HepG2 (cell line): ENCODE results near the gene SLA2. TPM values are rescaled to one million over a fixed set of nuclear protein-coding genes. Genes with fewer than 3 reads are reported as not detected.

Source experiments
- HNF4G ChIP-seq, 2 experiments: sonication (generic) in 1 of 2; formaldehyde crosslinking in 1 of 2; IDR thresholded peaks; 2 replicates each; pipeline versions ENCODE4 v1.4.0 to v1.6.1; 2011 to 2020; ENCODE audit warnings: borderline replicate concordance in 2 of 2, low read depth in 2 of 2, mild to moderate bottlenecking in 2 of 2, low read length in 1 of 2, missing genetic modification reagents in 1 of 2, moderate library complexity in 1 of 2
- KMT2A ChIP-seq: sonication (generic); formaldehyde crosslinking; IDR thresholded peaks from 2 replicates; pipeline ENCODE4 v1.4.0; 2020; ENCODE audit warnings: missing genetic modification reagents
- TBX2 ChIP-seq: sonication (generic); formaldehyde crosslinking; IDR thresholded peaks from 2 replicates; pipeline ENCODE4 v1.5.0; 2020; ENCODE audit warnings: missing genetic modification reagents, mild to moderate bottlenecking, borderline replicate concordance
- ZNF207 ChIP-seq: fragments of 450-650 bp; IDR thresholded peaks from 2 replicates; pipeline ENCODE4 v1.6.1; 2016; ENCODE audit warnings: antibody characterized with exemption, borderline replicate concordance
- ZNF224 ChIP-seq: sonication (generic); formaldehyde crosslinking; IDR thresholded peaks from 2 replicates; pipeline ENCODE4 v1.5.0; 2020; ENCODE audit warnings: mild to moderate bottlenecking, missing genetic modification reagents
- ZNF550 ChIP-seq: sonication (generic); formaldehyde crosslinking; IDR thresholded peaks from 2 replicates; pipeline ENCODE4 v1.4.0; 2020; ENCODE audit warnings: mild to moderate bottlenecking, missing genetic modification reagents, borderline replicate concordance
- ZNF616 ChIP-seq: sonication (generic); formaldehyde crosslinking; IDR thresholded peaks from 2 replicates; pipeline ENCODE4 v1.5.0; 2020; ENCODE audit warnings: low read depth, mild to moderate bottlenecking, missing genetic modification reagents
- ZNF775 ChIP-seq: sonication (generic); formaldehyde crosslinking; IDR thresholded peaks from 2 replicates; pipeline ENCODE4 v1.4.0; 2020; ENCODE audit warnings: missing genetic modification reagents, mild to moderate bottlenecking, moderate library complexity, borderline replicate concordance
- ZNF788 ChIP-seq: sonication (generic); formaldehyde crosslinking; IDR thresholded peaks from 2 replicates; pipeline ENCODE4 v1.5.0; 2020; ENCODE audit warnings: mild to moderate bottlenecking, missing genetic modification reagents, borderline replicate concordance
- polyA plus RNA-seq, 8 experiments: library from polyadenylated mRNA; depleted of rRNA in 3 of 8; stranded (reverse) in 7 of 8; unstranded in 1 of 8; fragments of >200 nt; fragmentation: Illumina TruSeq in 4 of 8; extraction: Trizol in 4 of 8; gene quantifications; 2 replicates each; pipeline versions ENCODE4 v1.2.1 to v1.2.3, GENCODE V29; 2011 to 2016; ENCODE audit warnings: low read depth in 4 of 8, missing spikeins in 1 of 8, mixed read lengths in 1 of 8; ENCODE audit not compliant: insufficient read depth in 1 of 8
- total RNA-seq, 5 experiments: library from RNA; depleted of rRNA; stranded (reverse); fragments of >200 nt; fragmentation: Illumina TruSeq; extraction: Trizol; gene quantifications; 2 replicates each; pipeline ENCODE4 v1.2.3, GENCODE V29; 2016; ENCODE audit warnings: low read depth in 1 of 5
- TF ChIP-seq, protein P1 (sequence below): sonication (generic); formaldehyde crosslinking; IDR thresholded peaks from 2 replicates; pipeline ENCODE4 v1.9.0; 2021; ENCODE audit warnings: missing genetic modification reagents, mild to moderate bottlenecking, borderline replicate concordance
- TF ChIP-seq, protein P2 (sequence below): fragments of 450-650 bp; IDR thresholded peaks from 2 replicates; pipeline ENCODE4 v1.6.1; 2016
- TF ChIP-seq, protein P3 (sequence below): sonication (generic); formaldehyde crosslinking; IDR thresholded peaks from 2 replicates; pipeline ENCODE4 v1.4.0; 2020; ENCODE audit warnings: missing genetic modification reagents
- TF ChIP-seq, protein P4 (sequence below): sonication (generic); formaldehyde crosslinking; IDR thresholded peaks from 2 replicates; pipeline ENCODE4 v1.4.0; 2020; ENCODE audit warnings: low read depth, mild to moderate bottlenecking, missing genetic modification reagents
- TF ChIP-seq, protein P5 (sequence below): sonication (generic); formaldehyde crosslinking; IDR thresholded peaks from 2 replicates; pipeline ENCODE4 v1.4.0; 2020; ENCODE audit warnings: missing genetic modification reagents, borderline replicate concordance

Gene SLA2
- total and polyA plus RNA-seq, 2 of the 13 experiments (the other 11 are each of a cell fraction or from before 2014, with no cell fraction given): 1.6 to 3.6 TPM

DNA sequence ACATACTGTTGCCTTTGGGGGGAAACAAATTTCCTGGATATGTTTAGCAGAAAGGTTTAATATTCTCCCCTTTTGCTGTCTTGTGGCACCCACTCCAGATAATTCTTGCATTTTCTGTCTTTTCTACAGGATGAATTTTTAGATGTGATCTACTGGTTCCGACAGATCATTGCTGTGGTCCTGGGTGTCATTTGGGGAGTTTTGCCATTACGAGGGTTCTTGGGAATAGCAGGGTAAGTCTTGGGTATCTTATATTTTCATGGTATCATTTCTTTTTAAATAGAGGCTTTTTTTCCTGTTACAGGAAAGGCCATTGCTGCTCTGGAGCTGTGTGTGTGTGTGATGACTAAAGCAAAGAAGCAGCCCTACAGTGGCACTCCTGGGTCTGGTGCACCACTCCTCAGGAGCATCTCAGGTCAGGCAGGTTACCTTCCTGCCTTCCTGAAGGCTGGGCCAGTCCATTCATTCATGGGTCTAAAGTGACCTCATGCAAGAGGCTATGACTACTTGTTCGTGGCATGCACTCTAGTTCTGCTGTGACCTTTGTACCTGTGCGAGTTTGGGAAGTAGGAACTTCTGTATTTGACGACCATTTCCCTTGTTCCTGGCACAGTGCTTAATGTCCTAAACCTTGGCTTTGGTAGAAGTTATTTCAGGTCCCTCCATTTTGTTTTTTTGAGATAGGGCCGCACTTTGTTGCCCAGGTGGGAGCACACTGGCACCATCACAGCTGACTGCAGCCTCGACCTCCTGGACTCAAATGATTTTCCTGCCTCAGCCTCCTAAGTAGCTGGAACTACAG lies 38.2 kb downstream of the SLA2 start (continued):
- TF ChIP-seq ZNF788 (CRISPR knock-in tag): peak; percentile 79
- no peak for TF ChIP-seq ZNF616 (CRISPR knock-in tag)
- TF ChIP-seq HNF4G (IDR thresholded peaks at IDR 0.05; ENCODE audit: borderline replicate concordance, low read depth, low read length): peak; percentile 93
- TF ChIP-seq HNF4G (CRISPR knock-in tag; IDR thresholded peaks at IDR 0.05; ENCODE audit: borderline replicate concordance, low read depth): peak; percentile 93
- TF ChIP-seq KMT2A (CRISPR knock-in tag): no peak
- no peak for TF ChIP-seq ZNF224 (CRISPR knock-in tag)
- TF ChIP-seq, protein P1, sequence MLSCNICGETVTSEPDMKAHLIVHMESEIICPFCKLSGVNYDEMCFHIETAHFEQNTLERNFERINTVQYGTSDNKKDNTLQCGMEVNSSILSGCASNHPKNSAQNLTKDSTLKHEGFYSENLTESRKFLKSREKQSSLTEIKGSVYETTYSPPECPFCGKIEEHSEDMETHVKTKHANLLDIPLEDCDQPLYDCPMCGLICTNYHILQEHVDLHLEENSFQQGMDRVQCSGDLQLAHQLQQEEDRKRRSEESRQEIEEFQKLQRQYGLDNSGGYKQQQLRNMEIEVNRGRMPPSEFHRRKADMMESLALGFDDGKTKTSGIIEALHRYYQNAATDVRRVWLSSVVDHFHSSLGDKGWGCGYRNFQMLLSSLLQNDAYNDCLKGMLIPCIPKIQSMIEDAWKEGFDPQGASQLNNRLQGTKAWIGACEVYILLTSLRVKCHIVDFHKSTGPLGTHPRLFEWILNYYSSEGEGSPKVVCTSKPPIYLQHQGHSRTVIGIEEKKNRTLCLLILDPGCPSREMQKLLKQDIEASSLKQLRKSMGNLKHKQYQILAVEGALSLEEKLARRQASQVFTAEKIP (CRISPR knock-in tag): no peak
- TF ChIP-seq, protein P2, sequence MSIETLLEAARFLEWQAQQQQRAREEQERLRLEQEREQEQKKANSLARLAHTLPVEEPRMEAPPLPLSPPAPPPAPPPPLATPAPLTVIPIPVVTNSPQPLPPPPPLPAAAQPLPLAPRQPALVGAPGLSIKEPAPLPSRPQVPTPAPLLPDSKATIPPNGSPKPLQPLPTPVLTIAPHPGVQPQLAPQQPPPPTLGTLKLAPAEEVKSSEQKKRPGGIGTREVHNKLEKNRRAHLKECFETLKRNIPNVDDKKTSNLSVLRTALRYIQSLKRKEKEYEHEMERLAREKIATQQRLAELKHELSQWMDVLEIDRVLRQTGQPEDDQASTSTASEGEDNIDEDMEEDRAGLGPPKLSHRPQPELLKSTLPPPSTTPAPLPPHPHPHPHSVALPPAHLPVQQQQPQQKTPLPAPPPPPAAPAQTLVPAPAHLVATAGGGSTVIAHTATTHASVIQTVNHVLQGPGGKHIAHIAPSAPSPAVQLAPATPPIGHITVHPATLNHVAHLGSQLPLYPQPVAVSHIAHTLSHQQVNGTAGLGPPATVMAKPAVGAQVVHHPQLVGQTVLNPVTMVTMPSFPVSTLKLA: 0 out of 2 replicates have a peak, but pooled peaks have one; percentile 26
- no peak for TF ChIP-seq ZNF550 (CRISPR knock-in tag)
- TF ChIP-seq TBX2 (CRISPR knock-in tag): peak; percentile 67
- TF ChIP-seq ZNF207: no peak
- TF ChIP-seq, protein P3, sequence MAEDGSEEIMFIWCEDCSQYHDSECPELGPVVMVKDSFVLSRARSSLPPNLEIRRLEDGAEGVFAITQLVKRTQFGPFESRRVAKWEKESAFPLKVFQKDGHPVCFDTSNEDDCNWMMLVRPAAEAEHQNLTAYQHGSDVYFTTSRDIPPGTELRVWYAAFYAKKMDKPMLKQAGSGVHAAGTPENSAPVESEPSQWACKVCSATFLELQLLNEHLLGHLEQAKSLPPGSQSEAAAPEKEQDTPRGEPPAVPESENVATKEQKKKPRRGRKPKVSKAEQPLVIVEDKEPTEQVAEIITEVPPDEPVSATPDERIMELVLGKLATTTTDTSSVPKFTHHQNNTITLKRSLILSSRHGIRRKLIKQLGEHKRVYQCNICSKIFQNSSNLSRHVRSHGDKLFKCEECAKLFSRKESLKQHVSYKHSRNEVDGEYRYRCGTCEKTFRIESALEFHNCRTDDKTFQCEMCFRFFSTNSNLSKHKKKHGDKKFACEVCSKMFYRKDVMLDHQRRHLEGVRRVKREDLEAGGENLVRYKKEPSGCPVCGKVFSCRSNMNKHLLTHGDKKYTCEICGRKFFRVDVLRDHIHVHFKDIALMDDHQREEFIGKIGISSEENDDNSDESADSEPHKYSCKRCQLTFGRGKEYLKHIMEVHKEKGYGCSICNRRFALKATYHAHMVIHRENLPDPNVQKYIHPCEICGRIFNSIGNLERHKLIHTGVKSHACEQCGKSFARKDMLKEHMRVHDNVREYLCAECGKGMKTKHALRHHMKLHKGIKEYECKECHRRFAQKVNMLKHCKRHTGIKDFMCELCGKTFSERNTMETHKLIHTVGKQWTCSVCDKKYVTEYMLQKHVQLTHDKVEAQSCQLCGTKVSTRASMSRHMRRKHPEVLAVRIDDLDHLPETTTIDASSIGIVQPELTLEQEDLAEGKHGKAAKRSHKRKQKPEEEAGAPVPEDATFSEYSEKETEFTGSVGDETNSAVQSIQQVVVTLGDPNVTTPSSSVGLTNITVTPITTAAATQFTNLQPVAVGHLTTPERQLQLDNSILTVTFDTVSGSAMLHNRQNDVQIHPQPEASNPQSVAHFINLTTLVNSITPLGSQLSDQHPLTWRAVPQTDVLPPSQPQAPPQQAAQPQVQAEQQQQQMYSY (CRISPR knock-in tag): no peak
- TF ChIP-seq, protein P4, sequence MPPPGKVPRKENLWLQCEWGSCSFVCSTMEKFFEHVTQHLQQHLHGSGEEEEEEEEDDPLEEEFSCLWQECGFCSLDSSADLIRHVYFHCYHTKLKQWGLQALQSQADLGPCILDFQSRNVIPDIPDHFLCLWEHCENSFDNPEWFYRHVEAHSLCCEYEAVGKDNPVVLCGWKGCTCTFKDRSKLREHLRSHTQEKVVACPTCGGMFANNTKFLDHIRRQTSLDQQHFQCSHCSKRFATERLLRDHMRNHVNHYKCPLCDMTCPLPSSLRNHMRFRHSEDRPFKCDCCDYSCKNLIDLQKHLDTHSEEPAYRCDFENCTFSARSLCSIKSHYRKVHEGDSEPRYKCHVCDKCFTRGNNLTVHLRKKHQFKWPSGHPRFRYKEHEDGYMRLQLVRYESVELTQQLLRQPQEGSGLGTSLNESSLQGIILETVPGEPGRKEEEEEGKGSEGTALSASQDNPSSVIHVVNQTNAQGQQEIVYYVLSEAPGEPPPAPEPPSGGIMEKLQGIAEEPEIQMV: no peak
- no peak for TF ChIP-seq ZNF775 (CRISPR knock-in tag)
- TF ChIP-seq, protein P5, sequence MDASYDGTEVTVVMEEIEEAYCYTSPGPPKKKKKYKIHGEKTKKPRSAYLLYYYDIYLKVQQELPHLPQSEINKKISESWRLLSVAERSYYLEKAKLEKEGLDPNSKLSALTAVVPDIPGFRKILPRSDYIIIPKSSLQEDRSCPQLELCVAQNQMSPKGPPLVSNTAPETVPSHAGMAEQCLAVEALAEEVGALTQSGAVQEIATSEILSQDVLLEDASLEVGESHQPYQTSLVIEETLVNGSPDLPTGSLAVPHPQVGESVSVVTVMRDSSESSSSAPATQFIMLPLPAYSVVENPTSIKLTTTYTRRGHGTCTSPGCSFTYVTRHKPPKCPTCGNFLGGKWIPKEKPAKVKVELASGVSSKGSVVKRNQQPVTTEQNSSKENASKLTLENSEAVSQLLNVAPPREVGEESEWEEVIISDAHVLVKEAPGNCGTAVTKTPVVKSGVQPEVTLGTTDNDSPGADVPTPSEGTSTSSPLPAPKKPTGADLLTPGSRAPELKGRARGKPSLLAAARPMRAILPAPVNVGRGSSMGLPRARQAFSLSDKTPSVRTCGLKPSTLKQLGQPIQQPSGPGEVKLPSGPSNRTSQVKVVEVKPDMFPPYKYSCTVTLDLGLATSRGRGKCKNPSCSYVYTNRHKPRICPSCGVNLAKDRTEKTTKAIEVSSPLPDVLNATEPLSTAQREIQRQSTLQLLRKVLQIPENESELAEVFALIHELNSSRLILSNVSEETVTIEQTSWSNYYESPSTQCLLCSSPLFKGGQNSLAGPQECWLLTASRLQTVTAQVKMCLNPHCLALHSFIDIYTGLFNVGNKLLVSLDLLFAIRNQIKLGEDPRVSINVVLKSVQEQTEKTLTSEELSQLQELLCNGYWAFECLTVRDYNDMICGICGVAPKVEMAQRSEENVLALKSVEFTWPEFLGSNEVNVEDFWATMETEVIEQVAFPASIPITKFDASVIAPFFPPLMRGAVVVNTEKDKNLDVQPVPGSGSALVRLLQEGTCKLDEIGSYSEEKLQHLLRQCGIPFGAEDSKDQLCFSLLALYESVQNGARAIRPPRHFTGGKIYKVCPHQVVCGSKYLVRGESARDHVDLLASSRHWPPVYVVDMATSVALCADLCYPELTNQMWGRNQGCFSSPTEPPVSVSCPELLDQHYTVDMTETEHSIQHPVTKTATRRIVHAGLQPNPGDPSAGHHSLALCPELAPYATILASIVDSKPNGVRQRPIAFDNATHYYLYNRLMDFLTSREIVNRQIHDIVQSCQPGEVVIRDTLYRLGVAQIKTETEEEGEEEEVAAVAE (CRISPR knock-in tag): peak; percentile 89
